Ishikawa (cell line): Measurements from ENCODE around the gene SHB.

ENCODE experiments used
- EGR1 ChIP-seq: IDR thresholded peaks from 2 replicates; pipeline ENCODE4 v1.6.1; 2012
- EP300 ChIP-seq: IDR thresholded peaks from 2 replicates; pipeline ENCODE4 v1.6.1; 2012; ENCODE audit warnings: borderline replicate concordance
- TAF1 ChIP-seq: IDR thresholded peaks from 2 replicates; pipeline ENCODE4 v1.6.1; 2012; ENCODE audit warnings: low read depth, mild to moderate bottlenecking
- TF ChIP-seq, protein P1 (sequence below): IDR thresholded peaks from 2 replicates; pipeline ENCODE4 v1.6.1; 2012; ENCODE audit warnings: low read depth, mild to moderate bottlenecking

DNA sequence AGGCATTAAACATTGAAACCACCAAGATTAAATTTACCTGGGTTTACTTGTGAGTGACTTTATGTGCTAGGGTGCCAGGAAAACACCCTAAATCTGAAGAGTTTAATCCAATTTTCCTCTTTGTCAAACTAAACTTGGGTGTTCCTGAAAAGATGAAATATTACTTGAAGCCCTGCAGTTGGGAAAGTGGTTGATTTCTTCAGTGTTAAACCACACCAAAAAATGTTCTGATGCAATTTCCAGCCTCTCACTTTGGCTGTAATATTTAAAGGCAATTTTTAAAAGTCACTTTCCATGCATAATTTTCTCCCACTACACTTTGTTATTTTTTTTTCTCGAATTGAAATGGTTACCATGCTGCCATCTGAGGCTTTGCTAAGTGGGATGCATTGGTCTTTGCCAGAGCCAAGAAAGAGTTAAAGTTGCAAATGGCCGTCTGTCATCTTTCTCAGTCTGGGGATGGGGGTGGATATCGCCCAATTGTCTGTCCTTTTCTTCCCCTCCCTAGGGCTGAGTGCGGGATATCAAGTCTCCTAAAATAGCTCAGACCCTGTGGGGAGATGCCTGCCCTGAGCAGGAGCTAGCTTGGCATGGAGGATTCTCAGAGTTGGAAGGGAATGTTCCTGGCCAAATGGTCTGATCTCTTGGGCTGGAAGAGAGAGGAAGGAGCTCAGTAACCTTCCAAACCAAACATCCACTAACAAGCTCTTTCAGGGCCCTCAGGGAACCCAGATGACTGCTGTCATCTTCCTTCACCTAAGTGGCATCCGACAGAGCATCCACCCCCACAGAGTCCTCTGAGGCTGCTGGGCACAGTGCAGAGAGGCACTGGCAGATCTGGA, 13.6 kb upstream of the SHB start:
- no peak for TF ChIP-seq EP300
- TF ChIP-seq, protein P1, sequence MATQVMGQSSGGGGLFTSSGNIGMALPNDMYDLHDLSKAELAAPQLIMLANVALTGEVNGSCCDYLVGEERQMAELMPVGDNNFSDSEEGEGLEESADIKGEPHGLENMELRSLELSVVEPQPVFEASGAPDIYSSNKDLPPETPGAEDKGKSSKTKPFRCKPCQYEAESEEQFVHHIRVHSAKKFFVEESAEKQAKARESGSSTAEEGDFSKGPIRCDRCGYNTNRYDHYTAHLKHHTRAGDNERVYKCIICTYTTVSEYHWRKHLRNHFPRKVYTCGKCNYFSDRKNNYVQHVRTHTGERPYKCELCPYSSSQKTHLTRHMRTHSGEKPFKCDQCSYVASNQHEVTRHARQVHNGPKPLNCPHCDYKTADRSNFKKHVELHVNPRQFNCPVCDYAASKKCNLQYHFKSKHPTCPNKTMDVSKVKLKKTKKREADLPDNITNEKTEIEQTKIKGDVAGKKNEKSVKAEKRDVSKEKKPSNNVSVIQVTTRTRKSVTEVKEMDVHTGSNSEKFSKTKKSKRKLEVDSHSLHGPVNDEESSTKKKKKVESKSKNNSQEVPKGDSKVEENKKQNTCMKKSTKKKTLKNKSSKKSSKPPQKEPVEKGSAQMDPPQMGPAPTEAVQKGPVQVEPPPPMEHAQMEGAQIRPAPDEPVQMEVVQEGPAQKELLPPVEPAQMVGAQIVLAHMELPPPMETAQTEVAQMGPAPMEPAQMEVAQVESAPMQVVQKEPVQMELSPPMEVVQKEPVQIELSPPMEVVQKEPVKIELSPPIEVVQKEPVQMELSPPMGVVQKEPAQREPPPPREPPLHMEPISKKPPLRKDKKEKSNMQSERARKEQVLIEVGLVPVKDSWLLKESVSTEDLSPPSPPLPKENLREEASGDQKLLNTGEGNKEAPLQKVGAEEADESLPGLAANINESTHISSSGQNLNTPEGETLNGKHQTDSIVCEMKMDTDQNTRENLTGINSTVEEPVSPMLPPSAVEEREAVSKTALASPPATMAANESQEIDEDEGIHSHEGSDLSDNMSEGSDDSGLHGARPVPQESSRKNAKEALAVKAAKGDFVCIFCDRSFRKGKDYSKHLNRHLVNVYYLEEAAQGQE: no peak
- TF ChIP-seq EGR1: no peak
- no peak for TF ChIP-seq TAF1
